Hematopoietic multipotent progenitor cell treated with erythropoietin and hydrocortisone succinate and interleukin-3 and kit ligand, for 15 days (in vitro differentiated cells): ENCODE results near the gene SAMM50.

Source experiments
- DNase-seq: peaks from one replicate; pipeline ENCODE4 v3.0.0-alpha.2; 2015; ENCODE audit warnings: low spot score

SAMM50 gene

GRCh38 chr22:44030051-44030701, 74.9 kb downstream of the SAMM50 start:
- no peak for DNase-seq

- DNase-seq, result no peak
Measured at GRCh38 chr22:44030702-44031082, 75.5 kb downstream of the SAMM50 start.

GRCh38 chr22:44031158-44031952, 76.1 kb downstream of the SAMM50 start:
- DNase-seq, result no peak

- DNase-seq, result no peak
Measured at GRCh38 chr22:44032126-44032730, 77.0 kb downstream of the SAMM50 start.

GRCh38 chr22:44033287-44033686, 78.0 kb downstream of the SAMM50 start:
- no peak for DNase-seq

- no peak for DNase-seq
Measured at GRCh38 chr22:44033694-44034093, 78.5 kb downstream of the SAMM50 start.

GRCh38 chr22:44037519-44038375, 82.5 kb downstream of the SAMM50 start:
- DNase-seq, result no peak

- no peak for DNase-seq
Measured at GRCh38 chr22:44039566-44040171, 84.4 kb downstream of the SAMM50 start.

- DNase-seq, result no peak
Measured at GRCh38 chr22:44042249-44043218, 87.3 kb downstream of the SAMM50 start.

GRCh38 chr22:44045145-44045544, 89.9 kb downstream of the SAMM50 start:
- no peak for DNase-seq
